ENCODE results near the gene NR6A1. TPM values are rescaled to one million over a fixed set of nuclear protein-coding genes. Genes with fewer than 3 reads are reported as not detected.

NR6A1 gene
- total RNA-seq, 1 experiment from 2014 or later, result 99.3 TPM

- Mint-ChIP-seq H3K9me3 (peaks cover 6 to 7% of the 10 kb centered on the region in 2 experiments; a peak in 2 of 5 replicates), H3K27me3 (ENCODE audit: low read depth) (no peaks in the 10 kb centered on the region; the same call in 1 of the 2 replicates), H3K27ac (peak overlapping the region; percentile 85 to 89 (median 85); a peak in 3 of 7 replicates), H3K4me3 (no peak overlapping the region), H3K4me1 (peaks cover 34 to 35% of the 10 kb centered on the region in 2 experiments), H3K36me3 (ENCODE audit: insufficient read depth in 1 of 3, low read depth in 3 of 3) (peaks cover 6 to 33% (median 24%) of the 10 kb centered on the region in 3 experiments)
- H3K18ac ChIP-seq (ENCODE audit: insufficient read length, low read depth, low read length), result no peak overlapping the region
- no peak overlapping the region for H2BK5ac ChIP-seq (ENCODE audit: insufficient read length, low read length)
- no peak overlapping the region for H4K8ac ChIP-seq (replicated peaks; ENCODE audit: insufficient read length, low read depth, low read length)
- no peak overlapping the region for H4K91ac ChIP-seq (ENCODE audit: insufficient read length, low read depth, low read length)
- no peak overlapping the region for H3K14ac ChIP-seq (ENCODE audit: insufficient read depth, low read length)
- peaks cover 6% of the 10 kb centered on the region; the same call in 1 of the 2 replicates for H3K4me1 ChIP-seq (ENCODE audit: insufficient read depth, low read length)
- H4K20me1 ChIP-seq (ENCODE audit: control insufficient read depth, insufficient read depth, insufficient read length), result no peaks in the 10 kb centered on the region
- H2AK5ac ChIP-seq (ENCODE audit: insufficient read length, low read length), result no peak overlapping the region
- no peak overlapping the region for H2AFZ ChIP-seq (ENCODE audit: low read length)
- H3K27ac ChIP-seq (ENCODE audit: insufficient read length, low read depth, low read length), result no peak overlapping the region
- no peak for TF ChIP-seq CTCF (conservative IDR thresholded peaks at IDR 0.05)
- H3T11ph ChIP-seq (ENCODE audit: low read length), result no peak overlapping the region
- no peaks in the 10 kb centered on the region for H3K9me3 ChIP-seq (ENCODE audit: control insufficient read depth, low read depth, low read length)
- no peaks in the 10 kb centered on the region for H3K23me2 ChIP-seq (ENCODE audit: insufficient read length, low read depth, low read length, poor library complexity, severe bottlenecking)
- H3K27me3 ChIP-seq (ENCODE audit: insufficient read depth, low read length), result no peaks in the 10 kb centered on the region
- no peak overlapping the region for H3K9ac ChIP-seq (ENCODE audit: extremely low read depth, insufficient read length, low read length)
- H3K4me2 ChIP-seq (ENCODE audit: insufficient read depth, insufficient read length, low read length), result no peak overlapping the region
- no peak overlapping the region for H2BK20ac ChIP-seq (ENCODE audit: low read depth, low read length, poor library complexity, severe bottlenecking)
- no CpG with 5 or more reads among the region's 5 CpGs for WGBS (ENCODE audit: extremely low coverage, insufficient read length, low lambda C conversion rate)
- no peak overlapping the region for H4K5ac ChIP-seq (ENCODE audit: insufficient read length, low read depth, low read length)
- H3K56ac ChIP-seq (ENCODE audit: insufficient read length, low read depth, low read length), result no peak overlapping the region
- H3K79me1 ChIP-seq (ENCODE audit: insufficient read depth, low read depth, low read length, poor library complexity, severe bottlenecking), result no peaks in the 10 kb centered on the region
- no peak overlapping the region for H2BK15ac ChIP-seq (ENCODE audit: low read depth, low read length)
- DNase-seq, result no peak
- H3K79me2 ChIP-seq (ENCODE audit: insufficient read depth, low read length), result no peaks in the 10 kb centered on the region; the same call in 1 of the 2 replicates
- H2BK120ac ChIP-seq (ENCODE audit: low read depth, low read length, poor library complexity, severe bottlenecking), result no peak overlapping the region
- no peak overlapping the region for H3K4ac ChIP-seq (ENCODE audit: low read depth, low read length)
- no peak overlapping the region for H2BK12ac ChIP-seq (ENCODE audit: insufficient read length, low read depth, low read length)
- no peak overlapping the region for H3K23ac ChIP-seq (ENCODE audit: insufficient read length, low read depth, low read length)
These were observed 186.5 kb downstream of the NR6A1 start for GRCh38 chr9:124584631-124585030.

All from H9 (cell line).